ENCODE data around the gene DAPK2.

Gene DAPK2

GRCh38 chr15:63876085-63876662 is 170.1 kb downstream of the DAPK2 start:
- FAIRE-seq (no peak), DNase-seq (ENCODE audit: insufficient read length, low spot score) (no peak)
- TF ChIP-seq POU2F2 (IDR thresholded peaks at IDR 0.05; ENCODE audit: low read depth, low read length) (no peak), PAX5 (IDR thresholded peaks at IDR 0.05; ENCODE audit: insufficient read depth, low read length, severe bottlenecking) (no peak), POLR2AphosphoS5 (IDR thresholded peaks at IDR 0.05; ENCODE audit: low read depth, low read length) (no peak), SPI1 (IDR thresholded peaks at IDR 0.05; ENCODE audit: low read depth, low read length) (0 out of 2 replicates have a peak, but pooled peaks have one; percentile 6), TAF1 (IDR thresholded peaks at IDR 0.05; ENCODE audit: low read depth, low read length) (no peak), POLR2A (IDR thresholded peaks at IDR 0.05; ENCODE audit: low read depth, low read length) (no peak)

GRCh38 chr15:63874616-63875015 is 171.7 kb downstream of the DAPK2 start:
- no peak for DNase-seq (ENCODE audit: insufficient read length, low spot score)
- FAIRE-seq: no peak
- no peak for TF ChIP-seq POLR2AphosphoS5 (IDR thresholded peaks at IDR 0.05; ENCODE audit: low read depth, low read length)
- TF ChIP-seq TAF1 (IDR thresholded peaks at IDR 0.05; ENCODE audit: low read depth, low read length): no peak
- no peak for TF ChIP-seq POU2F2 (IDR thresholded peaks at IDR 0.05; ENCODE audit: low read depth, low read length)
- no peak for TF ChIP-seq POLR2A (IDR thresholded peaks at IDR 0.05; ENCODE audit: low read depth, low read length)
- TF ChIP-seq PAX5 (IDR thresholded peaks at IDR 0.05; ENCODE audit: insufficient read depth, low read length, severe bottlenecking): no peak
- TF ChIP-seq SPI1 (IDR thresholded peaks at IDR 0.05; ENCODE audit: low read depth, low read length): no peak

- FAIRE-seq (no peak), DNase-seq (ENCODE audit: insufficient read length, low spot score) (no peak)
- TF ChIP-seq POLR2A (IDR thresholded peaks at IDR 0.05; ENCODE audit: low read depth, low read length) (no peak), PAX5 (IDR thresholded peaks at IDR 0.05; ENCODE audit: insufficient read depth, low read length, severe bottlenecking) (no peak), POLR2AphosphoS5 (IDR thresholded peaks at IDR 0.05; ENCODE audit: low read depth, low read length) (no peak)
These were observed 173.3 kb downstream of the DAPK2 start for GRCh38 chr15:63872759-63873510.

GRCh38 chr15:63870487-63871209 is 175.6 kb downstream of the DAPK2 start:
- FAIRE-seq (no peak), DNase-seq (ENCODE audit: insufficient read length, low spot score) (no peak)
- no peak for TF ChIP-seq SPI1 (IDR thresholded peaks at IDR 0.05; ENCODE audit: low read depth, low read length)
- no peak for TF ChIP-seq POLR2AphosphoS5 (IDR thresholded peaks at IDR 0.05; ENCODE audit: low read depth, low read length)
- TF ChIP-seq POLR2A (IDR thresholded peaks at IDR 0.05; ENCODE audit: low read depth, low read length): no peak
- TF ChIP-seq TAF1 (IDR thresholded peaks at IDR 0.05; ENCODE audit: low read depth, low read length): no peak
- TF ChIP-seq POU2F2 (IDR thresholded peaks at IDR 0.05; ENCODE audit: low read depth, low read length): no peak
- no peak for TF ChIP-seq PAX5 (IDR thresholded peaks at IDR 0.05; ENCODE audit: insufficient read depth, low read length, severe bottlenecking)

- TF ChIP-seq PAX5 (IDR thresholded peaks at IDR 0.05; ENCODE audit: insufficient read depth, low read length, severe bottlenecking) (no peak), SPI1 (IDR thresholded peaks at IDR 0.05; ENCODE audit: low read depth, low read length) (peak; percentile 55), POLR2A (IDR thresholded peaks at IDR 0.05; ENCODE audit: low read depth, low read length) (no peak), POLR2AphosphoS5 (IDR thresholded peaks at IDR 0.05; ENCODE audit: low read depth, low read length) (no peak), POU2F2 (IDR thresholded peaks at IDR 0.05; ENCODE audit: low read depth, low read length) (no peak), TAF1 (IDR thresholded peaks at IDR 0.05; ENCODE audit: low read depth, low read length) (no peak)
- no peak for FAIRE-seq
- DNase-seq (ENCODE audit: insufficient read length, low spot score): no peak
These were observed 176.3 kb downstream of the DAPK2 start for GRCh38 chr15:63870043-63870394.

GRCh38 chr15:63869371-63870042 is 176.8 kb downstream of the DAPK2 start:
- TF ChIP-seq POLR2A (IDR thresholded peaks at IDR 0.05; ENCODE audit: low read depth, low read length) (no peak), POLR2AphosphoS5 (IDR thresholded peaks at IDR 0.05; ENCODE audit: low read depth, low read length) (no peak), POU2F2 (IDR thresholded peaks at IDR 0.05; ENCODE audit: low read depth, low read length) (no peak), TAF1 (IDR thresholded peaks at IDR 0.05; ENCODE audit: low read depth, low read length) (no peak), SPI1 (IDR thresholded peaks at IDR 0.05; ENCODE audit: low read depth, low read length) (no peak), PAX5 (IDR thresholded peaks at IDR 0.05; ENCODE audit: insufficient read depth, low read length, severe bottlenecking) (no peak)
- DNase-seq (ENCODE audit: insufficient read length, low spot score): no peak
- no peak for FAIRE-seq

GRCh38 chr15:63864186-63864585 is 182.1 kb downstream of the DAPK2 start:
- no peak for DNase-seq (ENCODE audit: insufficient read length, low spot score)
- no peak for TF ChIP-seq TAF1 (IDR thresholded peaks at IDR 0.05; ENCODE audit: low read depth, low read length)
- no peak for FAIRE-seq

GRCh38 chr15:63861946-63862517 is 184.3 kb downstream of the DAPK2 start:
- FAIRE-seq: no peak

GRCh38 chr15:63860555-63860954 is 185.7 kb downstream of the DAPK2 start:
- DNase-seq (ENCODE audit: insufficient read length, low spot score) (no peak), FAIRE-seq (no peak)
- TF ChIP-seq SPI1 (IDR thresholded peaks at IDR 0.05; ENCODE audit: low read depth, low read length) (no peak), PAX5 (IDR thresholded peaks at IDR 0.05; ENCODE audit: insufficient read depth, low read length, severe bottlenecking) (no peak), TAF1 (IDR thresholded peaks at IDR 0.05; ENCODE audit: low read depth, low read length) (no peak), POLR2A (IDR thresholded peaks at IDR 0.05; ENCODE audit: low read depth, low read length) (no peak), POLR2AphosphoS5 (IDR thresholded peaks at IDR 0.05; ENCODE audit: low read depth, low read length) (no peak), POU2F2 (IDR thresholded peaks at IDR 0.05; ENCODE audit: low read depth, low read length) (no peak)

More at GRCh38 chr15:63861946-63862517, 184.3 kb downstream of the DAPK2 start:
- TF ChIP-seq POU2F2 (IDR thresholded peaks at IDR 0.05; ENCODE audit: low read depth, low read length): no peak
- no peak for TF ChIP-seq POLR2A (IDR thresholded peaks at IDR 0.05; ENCODE audit: low read depth, low read length)
- no peak for TF ChIP-seq SPI1 (IDR thresholded peaks at IDR 0.05; ENCODE audit: low read depth, low read length)
- TF ChIP-seq PAX5 (IDR thresholded peaks at IDR 0.05; ENCODE audit: insufficient read depth, low read length, severe bottlenecking): no peak
- no peak for TF ChIP-seq TAF1 (IDR thresholded peaks at IDR 0.05; ENCODE audit: low read depth, low read length)
- TF ChIP-seq POLR2AphosphoS5 (IDR thresholded peaks at IDR 0.05; ENCODE audit: low read depth, low read length): no peak
- DNase-seq (ENCODE audit: insufficient read length, low spot score): no peak
